ENCODE data around the gene HAUS6. TPM values are rescaled to one million over a fixed set of nuclear protein-coding genes. Genes with fewer than 3 reads are reported as not detected.

The HAUS6 gene
- polyA plus RNA-seq, 1 donor (not counting 4 experiments of a cell fraction or from before 2014, with no cell fraction given), result 15.7 TPM

GRCh38 chr9:19018201-19018600, 84.5 kb downstream of the HAUS6 start:
- FAIRE-seq (no peak), DNase-seq (ENCODE audit: low read depth, low spot score) (no peak)
- Histone ChIP-seq H3K79me2 (ENCODE audit: control insufficient read depth, insufficient read depth, low read length) (no peaks in the 10 kb centered on the region), H3K4me2 (ENCODE audit: control insufficient read depth, extremely low read depth, insufficient read depth, low read depth, low read length) (no peak overlapping the region), H3K9me1 (ENCODE audit: control insufficient read depth, extremely low read depth, insufficient read depth, low read length) (no peaks in the 10 kb centered on the region), H3K27me3 (ENCODE audit: control insufficient read depth, extremely low read depth, insufficient read depth, low read length) (no peaks in the 10 kb centered on the region), H3K4me3 (ENCODE audit: control insufficient read depth in 2 of 3, extremely low read depth in 1 of 3, insufficient read depth in 2 of 3, low read depth in 1 of 3, low read length in 3 of 3) (no peak overlapping the region), H2AFZ (ENCODE audit: control insufficient read depth, low read length) (no peak overlapping the region), H3K4me1 (ENCODE audit: control insufficient read depth, extremely low read depth, insufficient read depth, low read length) (no peaks in the 10 kb centered on the region), H4K20me1 (ENCODE audit: control insufficient read depth, extremely low read depth, insufficient read depth, low read length) (no peaks in the 10 kb centered on the region), H3K9me3 (ENCODE audit: control insufficient read depth, low read depth, low read length) (no peaks in the 10 kb centered on the region), H3K9ac (ENCODE audit: control insufficient read depth, extremely low read depth, insufficient read depth, low read length) (no peak overlapping the region), H3K36me3 (ENCODE audit: control insufficient read depth in 2 of 2, extremely low read depth in 1 of 2, insufficient read depth in 2 of 2, low read length in 2 of 2) (no peaks in the 10 kb centered on the region), H3K27ac (ENCODE audit: control insufficient read depth, insufficient read depth, low read length) (no peak overlapping the region)
- dilution Hi-C loops (cut with MboI; ENCODE audit: extremely low pct_ligation_motif_present, low sequenced_read_pairs), result no loop called here
- no peak for TF ChIP-seq EZH2 (IDR thresholded peaks at IDR 0.05; ENCODE audit: low read length)
- TF ChIP-seq, protein P1, sequence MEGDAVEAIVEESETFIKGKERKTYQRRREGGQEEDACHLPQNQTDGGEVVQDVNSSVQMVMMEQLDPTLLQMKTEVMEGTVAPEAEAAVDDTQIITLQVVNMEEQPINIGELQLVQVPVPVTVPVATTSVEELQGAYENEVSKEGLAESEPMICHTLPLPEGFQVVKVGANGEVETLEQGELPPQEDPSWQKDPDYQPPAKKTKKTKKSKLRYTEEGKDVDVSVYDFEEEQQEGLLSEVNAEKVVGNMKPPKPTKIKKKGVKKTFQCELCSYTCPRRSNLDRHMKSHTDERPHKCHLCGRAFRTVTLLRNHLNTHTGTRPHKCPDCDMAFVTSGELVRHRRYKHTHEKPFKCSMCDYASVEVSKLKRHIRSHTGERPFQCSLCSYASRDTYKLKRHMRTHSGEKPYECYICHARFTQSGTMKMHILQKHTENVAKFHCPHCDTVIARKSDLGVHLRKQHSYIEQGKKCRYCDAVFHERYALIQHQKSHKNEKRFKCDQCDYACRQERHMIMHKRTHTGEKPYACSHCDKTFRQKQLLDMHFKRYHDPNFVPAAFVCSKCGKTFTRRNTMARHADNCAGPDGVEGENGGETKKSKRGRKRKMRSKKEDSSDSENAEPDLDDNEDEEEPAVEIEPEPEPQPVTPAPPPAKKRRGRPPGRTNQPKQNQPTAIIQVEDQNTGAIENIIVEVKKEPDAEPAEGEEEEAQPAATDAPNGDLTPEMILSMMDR (optimal IDR thresholded peaks at IDR 0.05 in 1 of 3, IDR thresholded peaks at IDR 0.05 in 1 of 3, conservative IDR thresholded peaks at IDR 0.05 in 1 of 3; ENCODE audit: extremely low read depth in 1 of 3, insufficient read depth in 2 of 3, low read length in 3 of 3), result no peak

DNA sequence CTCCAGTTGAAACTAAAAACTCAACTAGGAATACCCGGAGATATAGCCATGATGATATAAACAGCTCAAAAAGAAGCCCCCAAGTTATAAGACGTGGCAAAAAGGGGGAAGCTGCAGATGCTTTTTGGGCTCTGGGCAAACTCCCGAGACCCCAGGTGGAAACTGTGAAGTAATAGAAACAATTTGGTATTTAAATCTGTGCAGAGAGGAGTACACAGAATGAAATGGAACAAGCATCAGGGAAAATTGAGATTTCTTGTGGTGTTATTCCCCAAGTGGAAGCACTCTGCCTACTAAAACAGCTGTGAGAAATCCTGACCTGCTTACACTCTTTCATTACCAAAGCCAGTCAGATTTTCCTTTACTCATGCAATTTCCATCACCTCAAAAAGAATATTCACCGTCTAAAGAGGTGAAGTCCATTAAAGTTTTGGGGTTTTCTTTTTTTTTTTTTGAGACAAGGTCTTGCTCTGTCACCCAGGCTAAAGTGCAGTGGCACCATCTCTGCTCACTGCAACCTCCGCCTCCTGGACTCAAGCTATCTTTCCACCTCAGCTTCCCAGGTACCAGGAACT, 93.2 kb downstream of the HAUS6 start:
- dilution Hi-C loops (cut with MboI; ENCODE audit: extremely low pct_ligation_motif_present, low sequenced_read_pairs), result no loop called here
- H3K79me2 ChIP-seq (ENCODE audit: control insufficient read depth, insufficient read depth, low read length), result no peaks in the 10 kb centered on the region
- DNase-seq (ENCODE audit: low read depth, low spot score) (no peak), FAIRE-seq (no peak)
- H3K36me3 ChIP-seq (ENCODE audit: control insufficient read depth in 2 of 2, extremely low read depth in 1 of 2, insufficient read depth in 2 of 2, low read length in 2 of 2), result no peaks in the 10 kb centered on the region
- H3K4me3 ChIP-seq (ENCODE audit: control insufficient read depth in 2 of 3, extremely low read depth in 1 of 3, insufficient read depth in 2 of 3, low read depth in 1 of 3, low read length in 3 of 3), result no peak overlapping the region
- H3K27ac ChIP-seq (ENCODE audit: control insufficient read depth, insufficient read depth, low read length), result no peak overlapping the region
- no peaks in the 10 kb centered on the region for H3K9me1 ChIP-seq (ENCODE audit: control insufficient read depth, extremely low read depth, insufficient read depth, low read length)
- peaks cover 4% of the 10 kb centered on the region for H3K27me3 ChIP-seq (ENCODE audit: control insufficient read depth, extremely low read depth, insufficient read depth, low read length)
- H3K4me1 ChIP-seq (ENCODE audit: control insufficient read depth, extremely low read depth, insufficient read depth, low read length), result no peaks in the 10 kb centered on the region
- H2AFZ ChIP-seq (ENCODE audit: control insufficient read depth, low read length), result no peak overlapping the region
- no peak overlapping the region for H3K9ac ChIP-seq (ENCODE audit: control insufficient read depth, extremely low read depth, insufficient read depth, low read length)
- H3K9me3 ChIP-seq (ENCODE audit: control insufficient read depth, low read depth, low read length), result no peaks in the 10 kb centered on the region
- TF ChIP-seq EZH2 (IDR thresholded peaks at IDR 0.05; ENCODE audit: low read length), result no peak
- TF ChIP-seq, protein P1 (optimal IDR thresholded peaks at IDR 0.05 in 1 of 3, IDR thresholded peaks at IDR 0.05 in 1 of 3, conservative IDR thresholded peaks at IDR 0.05 in 1 of 3; ENCODE audit: extremely low read depth in 1 of 3, insufficient read depth in 2 of 3, low read length in 3 of 3), result no peak
- no peaks in the 10 kb centered on the region for H4K20me1 ChIP-seq (ENCODE audit: control insufficient read depth, extremely low read depth, insufficient read depth, low read length)
- H3K4me2 ChIP-seq (ENCODE audit: control insufficient read depth, extremely low read depth, insufficient read depth, low read depth, low read length), result no peak overlapping the region

Small RNA genes lying within 50 kb of the gene (small RNA-seq; reads per million reads assigned to genes)
- gene RF00019 (ENCODE audit: insufficient read length in 3 of 3, low read depth in 3 of 3, low replicate concordance in 1 of 3), result 0 reads per million in 3 experiments
- gene RNU6-264P (ENCODE audit: insufficient read length in 3 of 3, low read depth in 3 of 3, low replicate concordance in 1 of 3), result 0 reads per million in 3 experiments
- 2.0 to 5.8 (median 2.9) reads per million in 3 experiments for gene SCARNA8 (ENCODE audit: insufficient read length in 3 of 3, low read depth in 3 of 3, low replicate concordance in 1 of 3)

Other genes with a start within 250 kb of the HAUS6 start
- not detected in 3 replicates for gene SAXO1, start 69.7 kb downstream of the HAUS6 start, polyA plus RNA-seq
- gene RRAGA, start 53.5 kb downstream of the HAUS6 start, polyA plus RNA-seq, result 123 to 169 TPM (median 137 TPM) in 3 replicates
- 40.3 to 101 TPM (median 45.6 TPM) in 3 replicates for gene PLIN2, start 24.6 kb upstream of the HAUS6 start, polyA plus RNA-seq
- 16.5 to 26.0 TPM (median 25.6 TPM) in 3 replicates for gene DENND4C, start 127.8 kb upstream of the HAUS6 start, polyA plus RNA-seq

All from keratinocyte (primary cell).